Measurements from ENCODE around the gene GRAMD2A. TPM values are rescaled to one million over a fixed set of nuclear protein-coding genes. Genes with fewer than 3 reads are reported as not detected.

Gene GRAMD2A
- total RNA-seq, 1 experiment from 2014 or later: 1.3 TPM

DNA sequence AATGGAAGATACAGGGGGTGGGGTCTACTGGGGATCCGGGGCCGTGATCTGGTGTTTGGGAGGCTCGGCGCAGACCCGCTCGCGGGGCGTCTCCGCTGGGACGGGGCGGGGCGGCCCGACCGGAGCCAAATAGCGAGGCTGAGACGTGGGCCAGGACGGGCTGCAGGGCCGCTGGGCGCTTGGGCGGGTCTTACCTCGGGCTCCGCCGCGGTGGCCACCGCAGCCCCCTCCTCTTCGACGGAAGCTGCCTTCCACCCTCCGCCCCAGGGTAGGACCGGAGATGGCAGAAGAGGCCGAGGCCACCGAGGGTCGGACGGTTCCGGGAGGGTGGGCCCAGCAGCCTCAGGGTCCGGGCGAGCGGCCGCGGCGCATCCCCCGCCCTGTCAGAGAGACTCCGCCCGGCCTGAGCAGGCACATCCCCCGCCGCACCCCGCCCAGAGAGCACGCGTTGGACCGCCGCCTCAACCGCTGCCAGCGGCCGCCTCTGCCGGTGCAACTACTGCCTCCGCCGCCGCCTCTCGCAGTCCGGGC lies 80.0 kb downstream of the GRAMD2A start:
- H3K18ac ChIP-seq (ENCODE audit: insufficient read length, low read depth, low read length): peak overlapping the region; percentile 35
- H2BK12ac ChIP-seq (ENCODE audit: insufficient read length, low read depth, low read length): no peak overlapping the region
- H3K27ac Mint-ChIP-seq: peak overlapping the region in 2 of 3 experiments; percentile 57 to 82; a peak in 4 of 7 replicates
- H3K9me3 ChIP-seq (ENCODE audit: control insufficient read depth, low read depth, low read length): no peaks in the 10 kb centered on the region
- TF ChIP-seq, protein P1, sequence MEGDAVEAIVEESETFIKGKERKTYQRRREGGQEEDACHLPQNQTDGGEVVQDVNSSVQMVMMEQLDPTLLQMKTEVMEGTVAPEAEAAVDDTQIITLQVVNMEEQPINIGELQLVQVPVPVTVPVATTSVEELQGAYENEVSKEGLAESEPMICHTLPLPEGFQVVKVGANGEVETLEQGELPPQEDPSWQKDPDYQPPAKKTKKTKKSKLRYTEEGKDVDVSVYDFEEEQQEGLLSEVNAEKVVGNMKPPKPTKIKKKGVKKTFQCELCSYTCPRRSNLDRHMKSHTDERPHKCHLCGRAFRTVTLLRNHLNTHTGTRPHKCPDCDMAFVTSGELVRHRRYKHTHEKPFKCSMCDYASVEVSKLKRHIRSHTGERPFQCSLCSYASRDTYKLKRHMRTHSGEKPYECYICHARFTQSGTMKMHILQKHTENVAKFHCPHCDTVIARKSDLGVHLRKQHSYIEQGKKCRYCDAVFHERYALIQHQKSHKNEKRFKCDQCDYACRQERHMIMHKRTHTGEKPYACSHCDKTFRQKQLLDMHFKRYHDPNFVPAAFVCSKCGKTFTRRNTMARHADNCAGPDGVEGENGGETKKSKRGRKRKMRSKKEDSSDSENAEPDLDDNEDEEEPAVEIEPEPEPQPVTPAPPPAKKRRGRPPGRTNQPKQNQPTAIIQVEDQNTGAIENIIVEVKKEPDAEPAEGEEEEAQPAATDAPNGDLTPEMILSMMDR (conservative IDR thresholded peaks at IDR 0.05): no peak
- H3T11ph ChIP-seq (ENCODE audit: low read length): no peak overlapping the region
- peaks cover 28 to 30% of the 10 kb centered on the region in 2 experiments for H3K4me1 Mint-ChIP-seq
- no peak overlapping the region for H2AK5ac ChIP-seq (ENCODE audit: insufficient read length, low read length)
- H4K5ac ChIP-seq (ENCODE audit: insufficient read length, low read depth, low read length): no peak overlapping the region
- H3K79me2 ChIP-seq (ENCODE audit: insufficient read depth, low read length): 0 out of 2 replicates have a peak, but pooled peaks cover 2% of the 10 kb centered on the region
- no peak overlapping the region for H2BK5ac ChIP-seq (ENCODE audit: insufficient read length, low read length)
- peak; percentile 87 for DNase-seq
- no peak overlapping the region for H3K27ac ChIP-seq (ENCODE audit: insufficient read length, low read depth, low read length)
- peaks cover 2% of the 10 kb centered on the region; the same call in 1 of the 2 replicates for H3K4me1 ChIP-seq (ENCODE audit: insufficient read depth, low read length)
- no peak overlapping the region for H3K56ac ChIP-seq (ENCODE audit: insufficient read length, low read depth, low read length)
- peak overlapping the region; percentile 85 for H3K4me2 ChIP-seq (ENCODE audit: insufficient read depth, insufficient read length, low read length)
- H3K23me2 ChIP-seq (ENCODE audit: insufficient read length, low read depth, low read length, poor library complexity, severe bottlenecking): peaks cover 13% of the 10 kb centered on the region
- H4K20me1 ChIP-seq (ENCODE audit: control insufficient read depth, insufficient read depth, insufficient read length): peaks cover 3% of the 10 kb centered on the region
- H2BK20ac ChIP-seq (ENCODE audit: low read depth, low read length, poor library complexity, severe bottlenecking): no peak overlapping the region
- no peak overlapping the region; the same call in 1 of the 2 replicates for H2BK15ac ChIP-seq (ENCODE audit: low read depth, low read length)
- H4K91ac ChIP-seq (ENCODE audit: insufficient read length, low read depth, low read length): no peak overlapping the region
- H3K9me3 Mint-ChIP-seq: no peaks in the 10 kb centered on the region
- no peaks in the 10 kb centered on the region for H3K36me3 Mint-ChIP-seq (ENCODE audit: insufficient read depth in 1 of 3, low read depth in 3 of 3)
- H3K9ac ChIP-seq (ENCODE audit: extremely low read depth, insufficient read length, low read length): peak overlapping the region; percentile 8
- WGBS (ENCODE audit: extremely low coverage, insufficient read length, low lambda C conversion rate): no CpG with 5 or more reads among the region's 59 CpGs
- peak overlapping the region; percentile 98 for H3K4me3 Mint-ChIP-seq
- no peaks in the 10 kb centered on the region for H3K27me3 Mint-ChIP-seq (ENCODE audit: low read depth)
- no peaks in the 10 kb centered on the region for H3K79me1 ChIP-seq (ENCODE audit: insufficient read depth, low read depth, low read length, poor library complexity, severe bottlenecking)
- H3K27me3 ChIP-seq (ENCODE audit: insufficient read depth, low read length): no peaks in the 10 kb centered on the region
- H3K14ac ChIP-seq (ENCODE audit: insufficient read depth, low read length): peak overlapping the region; percentile 52; the same call in 1 of the 2 replicates
- H3K23ac ChIP-seq (ENCODE audit: insufficient read length, low read depth, low read length): no peak overlapping the region
- H2AFZ ChIP-seq (ENCODE audit: low read length): no peak overlapping the region
- H2BK120ac ChIP-seq (ENCODE audit: low read depth, low read length, poor library complexity, severe bottlenecking): no peak overlapping the region
- H4K8ac ChIP-seq (replicated peaks; ENCODE audit: insufficient read length, low read depth, low read length): no peak overlapping the region
- H3K4ac ChIP-seq (ENCODE audit: low read depth, low read length): no peak overlapping the region
